CD4-positive, alpha-beta T cell treated with Interleukin-6 at 100 ng/mL for 8 hours (primary cell): ENCODE data around the gene MUC22.

Experiments
- DNase-seq: peaks from one replicate; pipeline ENCODE4 v3.0.0-alpha.2; 2020; ENCODE audit warnings: mixed read lengths, low spot score

Gene MUC22

DNA sequence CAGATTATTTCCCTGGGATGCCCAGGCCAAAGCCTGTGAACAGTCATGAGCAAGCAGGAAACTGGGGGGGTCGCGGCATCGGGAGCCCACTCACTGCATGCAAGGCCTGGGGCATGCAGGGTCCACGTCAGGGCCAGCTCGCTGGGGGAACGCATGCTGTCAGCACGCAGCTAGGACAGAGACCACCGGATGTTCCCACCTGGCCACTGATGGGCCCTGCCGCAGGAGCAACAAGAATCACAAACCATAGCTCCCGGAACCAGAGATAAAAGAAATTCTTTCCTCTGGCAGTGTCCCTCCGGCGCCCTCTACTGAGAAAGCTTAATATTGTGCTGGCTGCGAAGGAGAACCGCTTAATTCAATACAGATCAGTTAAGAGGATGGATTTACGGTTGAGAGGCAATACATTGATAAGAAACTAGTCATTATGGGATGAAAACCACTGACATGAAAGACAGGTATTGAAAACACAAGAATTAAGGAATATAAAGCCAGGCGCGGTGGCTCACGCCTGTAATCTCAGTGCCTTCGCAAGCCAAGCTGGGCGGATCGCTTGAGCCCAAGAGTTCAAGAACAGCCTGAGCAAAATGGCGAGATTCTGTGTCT, 69.5 kb downstream of the MUC22 start:
- peak; percentile 71 for DNase-seq

DNA sequence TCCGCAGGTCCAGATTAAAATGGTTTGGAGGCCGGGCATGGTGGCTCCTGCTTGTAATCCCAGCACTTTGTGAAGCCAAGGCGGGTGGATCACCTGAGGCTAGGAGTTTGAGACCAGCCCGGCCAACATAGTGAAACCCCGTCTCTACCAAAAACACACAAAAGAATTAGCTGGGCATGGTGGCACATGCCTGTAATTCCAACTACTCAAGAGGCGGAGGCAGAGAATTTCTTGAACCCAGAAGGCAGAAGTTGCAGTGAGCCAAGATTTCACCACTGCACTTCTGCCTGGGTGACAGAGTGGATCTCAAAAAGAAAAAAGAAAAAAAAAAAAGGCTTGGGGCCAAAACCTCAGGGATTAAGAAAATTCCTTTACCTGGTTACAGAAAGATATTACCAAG, 71.6 kb downstream of the MUC22 start:
- DNase-seq, result no peak

DNA sequence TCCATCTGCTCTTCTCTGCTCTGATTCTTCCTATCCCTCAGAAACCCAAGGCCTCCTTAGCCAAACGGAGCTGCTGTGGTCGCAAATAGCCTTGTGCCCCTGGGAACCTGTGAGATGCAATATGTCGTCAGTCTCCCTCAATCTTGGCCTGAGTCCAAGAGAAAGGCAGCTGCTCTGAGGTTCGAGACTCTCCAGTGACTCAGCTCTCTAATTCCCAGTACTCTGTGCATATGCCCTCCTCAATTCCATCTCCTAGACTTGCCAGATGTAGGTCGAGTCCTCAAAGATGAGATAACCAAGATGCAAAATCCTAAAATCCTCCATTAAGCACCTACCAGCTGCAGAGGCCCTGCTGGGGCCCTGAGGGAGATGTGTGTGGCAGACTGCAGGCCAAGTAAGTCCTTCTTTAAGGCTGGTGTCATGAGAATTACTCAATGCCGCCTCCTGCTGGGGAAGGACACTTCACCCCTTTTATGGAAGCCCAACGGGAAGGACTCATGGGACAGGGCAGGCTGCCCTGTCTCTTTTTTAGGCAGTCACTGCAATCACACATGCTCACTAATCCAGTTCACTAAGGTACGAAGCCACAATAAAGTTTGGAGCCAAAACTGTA, 73.6 kb downstream of the MUC22 start:
- DNase-seq, result no peak
